ENCODE data around the gene INKA1.
A peak's percentile ranks its signal among the peaks of the same experiment; 100 is the strongest.

The INKA1 gene

DNA sequence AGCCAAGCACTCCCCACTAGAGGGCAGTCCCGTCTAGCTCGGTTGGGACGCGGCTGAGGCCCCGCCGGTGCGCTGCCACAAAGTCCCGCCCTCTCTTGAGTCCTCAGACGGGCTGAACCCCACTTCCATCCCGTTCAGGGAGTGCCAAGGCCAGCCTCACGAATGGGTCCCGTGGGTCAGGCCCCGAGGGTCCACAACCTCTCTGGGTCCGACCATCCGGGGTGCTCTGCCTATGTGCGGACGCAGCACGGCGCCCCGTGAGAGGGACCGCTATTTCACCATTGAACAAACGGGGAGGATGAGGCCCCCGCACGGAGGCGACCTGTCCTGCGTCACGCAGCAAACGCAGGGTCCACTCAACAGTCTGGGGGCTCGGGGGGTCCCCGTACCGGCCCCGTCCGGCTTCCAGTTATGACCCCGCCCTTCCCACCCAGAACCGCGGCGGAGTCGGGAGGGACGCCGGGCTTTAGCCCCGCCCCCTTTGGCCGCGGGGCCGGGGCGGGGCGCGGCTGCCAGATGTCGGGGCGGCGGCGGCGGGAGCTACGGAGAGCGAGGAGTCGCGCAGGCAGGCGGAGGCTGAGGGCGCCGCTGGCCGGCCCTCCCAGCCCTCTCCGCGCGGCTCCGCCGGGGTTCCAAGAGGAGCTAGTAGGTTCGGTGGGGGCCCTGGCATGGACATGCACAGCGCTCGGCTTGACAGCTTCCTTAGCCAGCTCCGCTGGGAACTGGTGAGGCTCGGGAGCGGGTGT, at the start of gene INKA1:
TSS of gene INKA1 (plus strand) at position 543 of the 746 bp plus-strand sequence. CDS start at position 675, 132 bp downstream.
- peak; percentile 84 for DNase-seq (ENCODE audit: low read depth)
- H3K4me3 ChIP-seq (replicated peaks; ENCODE audit: low read depth, low read length), result peak within 1 kb of the TSS; percentile 82
- TF ChIP-seq, protein P1, sequence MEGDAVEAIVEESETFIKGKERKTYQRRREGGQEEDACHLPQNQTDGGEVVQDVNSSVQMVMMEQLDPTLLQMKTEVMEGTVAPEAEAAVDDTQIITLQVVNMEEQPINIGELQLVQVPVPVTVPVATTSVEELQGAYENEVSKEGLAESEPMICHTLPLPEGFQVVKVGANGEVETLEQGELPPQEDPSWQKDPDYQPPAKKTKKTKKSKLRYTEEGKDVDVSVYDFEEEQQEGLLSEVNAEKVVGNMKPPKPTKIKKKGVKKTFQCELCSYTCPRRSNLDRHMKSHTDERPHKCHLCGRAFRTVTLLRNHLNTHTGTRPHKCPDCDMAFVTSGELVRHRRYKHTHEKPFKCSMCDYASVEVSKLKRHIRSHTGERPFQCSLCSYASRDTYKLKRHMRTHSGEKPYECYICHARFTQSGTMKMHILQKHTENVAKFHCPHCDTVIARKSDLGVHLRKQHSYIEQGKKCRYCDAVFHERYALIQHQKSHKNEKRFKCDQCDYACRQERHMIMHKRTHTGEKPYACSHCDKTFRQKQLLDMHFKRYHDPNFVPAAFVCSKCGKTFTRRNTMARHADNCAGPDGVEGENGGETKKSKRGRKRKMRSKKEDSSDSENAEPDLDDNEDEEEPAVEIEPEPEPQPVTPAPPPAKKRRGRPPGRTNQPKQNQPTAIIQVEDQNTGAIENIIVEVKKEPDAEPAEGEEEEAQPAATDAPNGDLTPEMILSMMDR (IDR thresholded peaks at IDR 0.05; ENCODE audit: low read length, missing control alignments), result peak; percentile 84

DNA sequence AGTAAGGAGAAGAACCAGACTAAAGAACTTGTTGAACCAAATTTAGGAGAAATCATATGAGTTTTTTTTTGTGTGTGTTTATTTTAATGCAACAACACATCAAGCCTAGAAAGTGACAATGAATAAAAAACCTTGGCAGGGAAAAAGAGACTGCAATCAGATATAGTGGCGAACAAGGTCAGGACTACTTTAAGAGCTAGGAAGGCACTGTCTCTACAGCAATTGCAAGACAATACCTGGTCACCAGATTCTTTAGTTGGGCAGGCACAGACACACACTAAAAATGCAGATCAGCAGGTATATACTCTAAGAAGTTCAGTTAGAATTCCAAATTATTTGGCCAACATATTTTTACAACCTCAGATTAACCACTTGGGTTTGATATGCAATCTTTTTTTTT, 48.5 kb upstream of the INKA1 start:
- H3K4me3 ChIP-seq (replicated peaks; ENCODE audit: low read depth, low read length), result no peak overlapping the region
- TF ChIP-seq, protein P1 (IDR thresholded peaks at IDR 0.05; ENCODE audit: low read length, missing control alignments), result no peak
- no peak for DNase-seq (ENCODE audit: low read depth)

DNA sequence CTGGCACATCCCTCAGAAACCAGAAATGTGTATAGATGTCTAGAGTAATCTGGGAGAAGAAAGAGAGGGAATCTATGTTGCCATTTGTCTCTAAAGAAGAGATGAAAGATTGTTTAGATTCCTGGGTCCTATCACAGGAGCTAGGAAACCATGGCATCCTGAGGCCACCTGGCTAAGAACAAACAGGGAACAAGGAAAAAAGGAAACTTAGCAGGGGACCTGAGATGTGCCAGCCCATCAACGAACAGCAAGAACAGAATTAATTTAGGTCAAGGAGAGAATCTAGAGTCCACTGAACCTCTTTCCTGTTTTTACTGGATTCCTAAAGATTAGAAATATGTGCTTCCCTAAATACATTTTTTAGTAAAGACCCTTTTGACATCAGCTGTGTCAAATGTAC, 47.0 kb upstream of the INKA1 start:
- TF ChIP-seq, protein P1 (IDR thresholded peaks at IDR 0.05; ENCODE audit: low read length, missing control alignments), result no peak
- no peak overlapping the region for H3K4me3 ChIP-seq (replicated peaks; ENCODE audit: low read depth, low read length)
- no peak for DNase-seq (ENCODE audit: low read depth)

DNA sequence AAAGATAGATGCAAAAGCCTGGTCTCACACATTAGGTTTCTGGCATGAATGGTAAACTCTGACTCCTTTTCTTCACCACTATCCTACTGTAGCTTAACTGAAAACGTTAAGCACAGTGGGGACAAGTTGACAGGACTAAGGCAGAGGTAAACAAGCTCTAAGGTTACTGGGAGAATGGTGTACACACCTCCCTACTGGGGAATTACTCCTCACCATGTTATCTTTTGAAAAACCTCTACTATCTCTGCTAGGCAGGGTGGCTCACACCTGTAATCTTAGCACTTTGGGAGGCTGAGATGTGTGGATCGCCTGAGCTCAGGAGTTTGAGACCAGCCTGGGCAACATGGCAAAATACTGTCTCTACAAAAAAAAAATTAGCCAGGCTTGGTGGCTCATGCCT, 45.9 kb upstream of the INKA1 start:
- H3K4me3 ChIP-seq (replicated peaks; ENCODE audit: low read depth, low read length), result no peak overlapping the region
- TF ChIP-seq, protein P1 (IDR thresholded peaks at IDR 0.05; ENCODE audit: low read length, missing control alignments), result no peak
- DNase-seq (ENCODE audit: low read depth), result no peak

DNA sequence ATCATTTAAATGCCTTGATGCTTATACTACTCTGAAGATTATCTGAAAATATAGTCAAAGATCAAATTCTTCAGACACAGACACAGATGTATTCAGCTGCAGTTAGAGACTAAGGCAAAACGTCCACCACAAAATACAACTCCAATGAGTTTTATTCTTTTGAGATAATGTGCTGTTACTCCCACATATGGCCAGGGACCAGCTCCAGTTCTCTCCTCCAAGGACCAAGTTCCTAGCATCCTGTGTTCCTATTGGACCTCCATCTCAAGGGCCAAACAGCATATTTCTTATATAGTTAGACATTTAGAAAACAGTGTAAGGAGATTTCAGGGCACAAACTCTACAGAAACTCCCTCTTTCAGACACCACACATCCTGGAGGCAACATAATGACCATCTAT, 43.8 kb upstream of the INKA1 start:
- TF ChIP-seq, protein P1 (IDR thresholded peaks at IDR 0.05; ENCODE audit: low read length, missing control alignments), result no peak
- H3K4me3 ChIP-seq (replicated peaks; ENCODE audit: low read depth, low read length), result no peak overlapping the region
- peak; percentile 56 for DNase-seq (ENCODE audit: low read depth)

DNA sequence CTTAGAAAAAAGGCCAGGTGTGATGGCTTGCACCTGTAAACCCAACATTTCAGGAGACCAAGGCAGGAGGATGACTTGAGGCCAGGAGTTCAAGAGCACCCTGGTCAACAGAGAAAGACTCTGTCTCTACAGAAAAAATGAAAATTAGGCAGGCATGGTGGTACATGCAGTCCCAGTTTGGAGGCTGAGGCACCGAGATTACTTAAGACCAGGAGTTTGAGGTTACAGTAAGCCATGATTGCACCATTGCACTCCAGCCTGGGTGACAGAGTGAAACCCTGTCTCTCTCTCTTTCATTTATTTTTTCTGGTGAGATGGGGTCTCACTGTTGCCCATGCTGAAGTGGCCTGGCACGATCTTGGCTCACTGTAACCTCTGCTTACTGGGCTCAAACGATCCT, 41.4 kb upstream of the INKA1 start:
- H3K4me3 ChIP-seq (replicated peaks; ENCODE audit: low read depth, low read length), result no peak overlapping the region
- no peak for DNase-seq (ENCODE audit: low read depth)
- TF ChIP-seq, protein P1 (IDR thresholded peaks at IDR 0.05; ENCODE audit: low read length, missing control alignments), result no peak

DNA sequence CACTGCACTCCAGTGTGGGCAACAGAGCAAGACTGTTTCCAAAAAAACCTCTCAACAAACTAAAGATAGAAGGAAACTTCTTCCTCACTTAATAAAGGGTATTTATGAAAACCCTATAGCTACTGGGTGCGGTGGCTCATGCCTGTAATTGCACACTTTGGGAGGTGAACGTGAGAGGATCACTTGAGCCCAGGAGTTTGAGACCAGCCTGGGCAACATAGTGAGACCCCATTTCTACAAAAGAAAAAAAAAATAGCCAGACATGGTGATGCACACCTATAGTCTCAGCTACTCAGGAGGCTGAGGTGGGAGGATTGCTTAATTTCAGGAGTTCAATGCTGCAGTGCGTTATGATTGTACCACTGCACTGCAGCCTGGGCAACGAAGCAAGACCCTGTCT, 39.1 kb upstream of the INKA1 start:
- TF ChIP-seq, protein P1 (IDR thresholded peaks at IDR 0.05; ENCODE audit: low read length, missing control alignments), result no peak
- H3K4me3 ChIP-seq (replicated peaks; ENCODE audit: low read depth, low read length), result no peak overlapping the region
- DNase-seq (ENCODE audit: low read depth), result no peak
